ENCODE data around the gene RASL12.

GRCh38 chr15:65042776-65043327 is 24.9 kb downstream of the RASL12 start:
- no peak for TF ChIP-seq CTCF (IDR thresholded peaks at IDR 0.05)
- TF ChIP-seq POLR2A (IDR thresholded peaks at IDR 0.05), result no peak
